ENCODE results near the gene MACF1.

- TF ChIP-seq CTCF (IDR thresholded peaks at IDR 0.05) (no peak), POLR2AphosphoS5 (IDR thresholded peaks at IDR 0.05) (no peak)
Measured at GRCh38 chr1:39214021-39214713, 9.7 kb downstream of the MACF1 start.

Measured in esophagus muscularis mucosa (tissue), 3 donors.